H1 (cell line): Measurements from ENCODE around the gene HTR3C. TPM values are rescaled to one million over a fixed set of nuclear protein-coding genes. Genes with fewer than 3 reads are reported as not detected.

ENCODE experiments used
- CTCF ChIA-PET: fragments of 300-600 bp; sonication (Branson Sonifier 250); formaldehyde crosslinking; loops from one replicate; lab custom pipeline; 2021; ENCODE audit not compliant: partially characterized antibody; lab: Charles Lee
- POLR2A ChIA-PET: fragments of 300-600 bp; sonication (Branson Sonifier 250); formaldehyde crosslinking; loops from one replicate; lab custom pipeline; 2021; ENCODE audit warnings: inconsistent platforms; ENCODE audit not compliant: partially characterized antibody; lab: Charles Lee
- DNase-seq, 2 experiments: peaks; one replicate each; pipeline versions ENCODE4 v3.0.0 to v3.0.0-alpha.2; 2010 to 2022; ENCODE audit warnings: low spot score in 2 of 2, low read depth in 1 of 2, mixed read lengths in 1 of 2
- FAIRE-seq: peaks from 2 replicates; lab custom pipeline; 2011; peaks lifted over from hg19 to GRCh38; lab: Jason Lieb, UNC
- H2AFZ ChIP-seq: 2 replicates; pipeline ENCODE4 v1.8.1; 2012; ENCODE audit warnings: low read length, inconsistent platforms
- H2AK5ac ChIP-seq: 2 replicates; pipeline ENCODE4 v1.6.1; 2013; ENCODE audit warnings: low read depth, low read length
- H2BK120ac ChIP-seq: replicated peaks from 2 replicates; pipeline ENCODE3; 2013; ENCODE audit warnings: low read depth, low read length, inconsistent platforms
- H2BK12ac ChIP-seq: 2 replicates; pipeline ENCODE4 v1.6.1; 2013; ENCODE audit warnings: low read depth, low read length
- H2BK15ac ChIP-seq: 2 replicates; pipeline ENCODE4 v1.6.1; 2013; ENCODE audit warnings: low read length
- H2BK20ac ChIP-seq: 2 replicates; pipeline ENCODE4 v1.6.1; 2013; ENCODE audit warnings: low read length
- H2BK5ac ChIP-seq: 2 replicates; pipeline ENCODE4 v1.6.1; 2013; ENCODE audit warnings: low read depth, low read length
- H3K14ac ChIP-seq: 2 replicates; pipeline ENCODE4 v1.6.1; 2013; ENCODE audit warnings: inconsistent platforms; ENCODE audit not compliant: insufficient read length
- H3K18ac ChIP-seq: 2 replicates; pipeline ENCODE4 v1.6.1; 2013; ENCODE audit warnings: low read length; ENCODE audit errors: extremely low read depth
- H3K23ac ChIP-seq: 2 replicates; pipeline ENCODE4 v1.6.1; 2013; ENCODE audit warnings: inconsistent platforms; ENCODE audit not compliant: insufficient read length
- H3K23me2 ChIP-seq: 2 replicates; pipeline ENCODE4 v1.6.1; 2013; ENCODE audit warnings: low read depth, low read length
- H3K27ac ChIP-seq: 2 replicates; pipeline ENCODE4 v1.6.1; 2011; ENCODE audit warnings: low read depth, low read length, inconsistent platforms
- H3K27me3 ChIP-seq, 4 experiments: replicated peaks in 1 of 4; 1 replicate in 1 of 4; 2 replicates in 3 of 4; pipeline versions ENCODE4 v1.6.1 to v1.8.1; 2011 to 2013; ENCODE audit warnings: low read length in 3 of 4, mild to moderate bottlenecking in 3 of 4, inconsistent platforms in 2 of 4, mixed read lengths in 2 of 4, moderate library complexity in 1 of 4; ENCODE audit not compliant: control insufficient read depth in 3 of 4, insufficient read depth in 3 of 4; ENCODE audit errors: extremely low read depth in 1 of 4
- H3K36me3 ChIP-seq, 4 experiments: 2 replicates each; pipeline versions ENCODE4 v1.6.1 to v1.8.1; 2011 to 2013; ENCODE audit warnings: mild to moderate bottlenecking in 4 of 4, low read length in 3 of 4, moderate library complexity in 2 of 4, control low read depth in 1 of 4, inconsistent platforms in 1 of 4; ENCODE audit not compliant: insufficient read depth in 4 of 4, control insufficient read depth in 2 of 4
- H3K4ac ChIP-seq: replicated peaks from 2 replicates; pipeline ENCODE3; 2013; ENCODE audit warnings: low read length, low read depth, mixed read lengths, inconsistent platforms; ENCODE audit not compliant: insufficient read length
- H3K4me1 ChIP-seq, 4 experiments: replicated peaks in 1 of 4; 1 replicate in 1 of 4; 2 replicates in 3 of 4; pipeline versions ENCODE4 v1.6.1 to v1.8.1; 2011 to 2013; ENCODE audit warnings: low read length in 3 of 4, inconsistent platforms in 2 of 4, mixed read lengths in 1 of 4; ENCODE audit not compliant: insufficient read depth in 4 of 4, control insufficient read depth in 3 of 4
- H3K4me2 ChIP-seq, 2 experiments: 2 replicates each; pipeline versions ENCODE4 v1.6.1 to v1.8.1; 2011 to 2013; ENCODE audit warnings: low read depth in 2 of 2, low read length in 2 of 2, control low read depth in 1 of 2, inconsistent platforms in 1 of 2, mild to moderate bottlenecking in 1 of 2; ENCODE audit not compliant: insufficient read depth in 1 of 2
- H3K4me3 ChIP-seq, 4 experiments: fragments of 200-600, 300-600 bp in 1 of 4; sonication (generic), shearing (Covaris generic), sonication (Bioruptor Twin) in 1 of 4; 2 replicates each; pipeline versions ENCODE4 v1.5.1 to v1.8.1; 2011 to 2016; ENCODE audit warnings: low read length in 4 of 4, low read depth in 3 of 4, control low read depth in 2 of 4, inconsistent platforms in 2 of 4, mild to moderate bottlenecking in 2 of 4, mixed read lengths in 1 of 4, moderate library complexity in 1 of 4; ENCODE audit not compliant: insufficient read depth in 2 of 4; ENCODE audit errors: extremely low read depth in 1 of 4
- H3K56ac ChIP-seq: replicated peaks from 2 replicates; pipeline ENCODE3; 2013; ENCODE audit warnings: low read depth, mild to moderate bottlenecking, mixed read lengths, low read length, inconsistent platforms; ENCODE audit not compliant: insufficient read length
- H3K79me1 ChIP-seq: 2 replicates; pipeline ENCODE4 v1.6.1; 2013; ENCODE audit warnings: low read depth, low read length, control low read depth
- H3K79me2 ChIP-seq, 2 experiments: 2 replicates each; pipeline versions ENCODE4 v1.6.1 to v1.8.1; 2012 to 2013; ENCODE audit warnings: low read length in 2 of 2, mild to moderate bottlenecking in 2 of 2, inconsistent platforms in 1 of 2; ENCODE audit not compliant: insufficient read depth in 2 of 2, control insufficient read depth in 1 of 2
- H3K9ac ChIP-seq, 4 experiments: replicated peaks in 1 of 4; 1 replicate in 1 of 4; 2 replicates in 3 of 4; pipeline versions ENCODE4 v1.6.1 to v1.8.1; 2011 to 2013; ENCODE audit warnings: low read depth in 3 of 4, low read length in 3 of 4, control low read depth in 2 of 4, mild to moderate bottlenecking in 2 of 4, moderate library complexity in 2 of 4, inconsistent platforms in 1 of 4; ENCODE audit errors: extremely low read depth in 1 of 4
- H3K9me3 ChIP-seq, 2 experiments: 2 replicates each; pipeline versions ENCODE4 v1.6.1 to v1.8.1; 2012 to 2013; ENCODE audit warnings: mild to moderate bottlenecking in 2 of 2, moderate library complexity in 2 of 2, control low read depth in 1 of 2, inconsistent platforms in 1 of 2, low read depth in 1 of 2, low read length in 1 of 2, mixed read lengths in 1 of 2; ENCODE audit not compliant: insufficient read depth in 2 of 2
- H4K20me1 ChIP-seq, 2 experiments: replicated peaks in 1 of 2; 2 replicates each; pipeline versions ENCODE3 to v1.8.1; 2011 to 2013; ENCODE audit warnings: inconsistent platforms in 2 of 2, low read length in 2 of 2, mild to moderate bottlenecking in 1 of 2; ENCODE audit not compliant: insufficient read depth in 2 of 2, control insufficient read depth in 1 of 2
- H4K5ac ChIP-seq: 2 replicates; pipeline ENCODE4 v1.6.1; 2013; ENCODE audit warnings: low read length, low read depth, mixed read lengths, inconsistent platforms; ENCODE audit not compliant: insufficient read length
- H4K8ac ChIP-seq: 2 replicates; pipeline ENCODE4 v1.8.0; 2013; ENCODE audit warnings: mild to moderate bottlenecking, moderate library complexity, low read length, inconsistent platforms; ENCODE audit not compliant: insufficient read depth; ENCODE audit errors: extremely low read depth
- H4K91ac ChIP-seq: replicated peaks from 2 replicates; pipeline ENCODE3; 2013; ENCODE audit warnings: low read length, mixed read lengths, inconsistent platforms; ENCODE audit not compliant: insufficient read length
- BCL11A ChIP-seq, 2 experiments: IDR thresholded peaks; one replicate each; pipeline ENCODE4 v1.6.1; 2011; ENCODE audit warnings: low read depth in 2 of 2, low read length in 2 of 2, mild to moderate bottlenecking in 2 of 2
- CBX5 ChIP-seq: fragments of 300-800, 300-1000 bp; sonication (generic); IDR thresholded peaks from 2 replicates; pipeline ENCODE4 v1.7.1; 2016; ENCODE audit warnings: antibody characterized with exemption, low read length, low read depth
- EZH2 ChIP-seq: fragments of 200-600 bp; sonication (generic); IDR thresholded peaks from 2 replicates; pipeline ENCODE4 v1.7.1; 2012; ENCODE audit warnings: low read depth, mild to moderate bottlenecking, moderate library complexity, low read length, inconsistent platforms; ENCODE audit not compliant: severe bottlenecking
- FOSL1 ChIP-seq: IDR thresholded peaks from 2 replicates; pipeline ENCODE4 v1.6.1; 2011; ENCODE audit warnings: mild to moderate bottlenecking, low read depth, low read length, moderate library complexity; ENCODE audit not compliant: insufficient read depth
- GABPA ChIP-seq: IDR thresholded peaks from 2 replicates; pipeline ENCODE4 v1.6.1; 2011; ENCODE audit warnings: mild to moderate bottlenecking, low read length, moderate library complexity, borderline replicate concordance; ENCODE audit not compliant: insufficient read depth
- KDM1A ChIP-seq: fragments of 200-600, 300-600 bp; sonication (generic); IDR thresholded peaks from 2 replicates; pipeline ENCODE4 v1.7.1; 2016; ENCODE audit warnings: mild to moderate bottlenecking, low read length, borderline replicate concordance
- POLR2A ChIP-seq, 2 experiments: IDR thresholded peaks; 1 replicate in 1 of 2; 2 replicates in 1 of 2; pipeline ENCODE4 v1.6.1; 2011; ENCODE audit warnings: low read depth in 2 of 2, low read length in 2 of 2, mild to moderate bottlenecking in 2 of 2; ENCODE audit errors: control extremely low read depth in 1 of 2
- RAD21 ChIP-seq, 2 experiments: IDR thresholded peaks in 1 of 2; conservative IDR thresholded peaks in 1 of 2; 2 replicates each; pipeline ENCODE4 v1.6.1; 2011; ENCODE audit warnings: low read depth in 2 of 2, low read length in 2 of 2, improper control_type of control experiment in 1 of 2, inconsistent platforms in 1 of 2, mild to moderate bottlenecking in 1 of 2, moderate library complexity in 1 of 2
- RBBP5 ChIP-seq: IDR thresholded peaks from 2 replicates; pipeline ENCODE4 v1.7.1; 2012; ENCODE audit warnings: low read depth, mild to moderate bottlenecking, inconsistent platforms, low read length, moderate library complexity, borderline replicate concordance
- ZNF274 ChIP-seq: IDR thresholded peaks from 2 replicates; pipeline ENCODE4 v1.7.0; 2012; ENCODE audit warnings: low read length, borderline replicate concordance; ENCODE audit errors: extremely low read depth
- WGBS, 2 experiments: shearing (Covaris generic) in 1 of 2; methylation state at CpG; one replicate each; pipeline versions ENCODE4 v1.1.6 to v1.1.7; 2013 to 2015; ENCODE audit warnings: low lambda C conversion rate in 2 of 2, mixed read lengths in 2 of 2, inconsistent platforms in 1 of 2, low coverage in 1 of 2, missing lambda C conversion rate in 1 of 2; ENCODE audit not compliant: insufficient replicate concordance in 2 of 2, insufficient coverage in 1 of 2, insufficient read length in 1 of 2; ENCODE audit errors: extremely low coverage in 1 of 2, missing lambda C conversion rate in 1 of 2; 5-methylcytosine and 5-hydroxymethylcytosine counted together
- polyA plus RNA-seq, 7 experiments: library from polyadenylated mRNA; depleted of rRNA in 3 of 7; stranded (reverse) in 5 of 7; unstranded in 2 of 7; fragments of >200 nt in 5 of 7; fragments of 200-250 nt in 2 of 7; gene quantifications; 1 replicate in 5 of 7; 2 replicates in 1 of 7; 4 replicates in 1 of 7; pipeline versions ENCODE4 v1.2.1 to v1.2.3, GENCODE V29; 2011 to 2013; ENCODE audit warnings: missing spikeins in 2 of 7, mixed read lengths in 2 of 7
- total RNA-seq: library from RNA; stranded (reverse); fragmentation: NEBNext Ultra II Directional; extraction: Animal tissue kit (Norgen Biotek cat#: 25700); gene quantifications from 2 replicates; pipeline ENCODE4 v1.2.1, GENCODE V29; 2021

Gene HTR3C
- total and polyA plus RNA-seq, 2 of the 8 experiments (the other 6 are each of a cell fraction or from before 2014, with no cell fraction given): 0.03 TPM; not detected in 1

DNA sequence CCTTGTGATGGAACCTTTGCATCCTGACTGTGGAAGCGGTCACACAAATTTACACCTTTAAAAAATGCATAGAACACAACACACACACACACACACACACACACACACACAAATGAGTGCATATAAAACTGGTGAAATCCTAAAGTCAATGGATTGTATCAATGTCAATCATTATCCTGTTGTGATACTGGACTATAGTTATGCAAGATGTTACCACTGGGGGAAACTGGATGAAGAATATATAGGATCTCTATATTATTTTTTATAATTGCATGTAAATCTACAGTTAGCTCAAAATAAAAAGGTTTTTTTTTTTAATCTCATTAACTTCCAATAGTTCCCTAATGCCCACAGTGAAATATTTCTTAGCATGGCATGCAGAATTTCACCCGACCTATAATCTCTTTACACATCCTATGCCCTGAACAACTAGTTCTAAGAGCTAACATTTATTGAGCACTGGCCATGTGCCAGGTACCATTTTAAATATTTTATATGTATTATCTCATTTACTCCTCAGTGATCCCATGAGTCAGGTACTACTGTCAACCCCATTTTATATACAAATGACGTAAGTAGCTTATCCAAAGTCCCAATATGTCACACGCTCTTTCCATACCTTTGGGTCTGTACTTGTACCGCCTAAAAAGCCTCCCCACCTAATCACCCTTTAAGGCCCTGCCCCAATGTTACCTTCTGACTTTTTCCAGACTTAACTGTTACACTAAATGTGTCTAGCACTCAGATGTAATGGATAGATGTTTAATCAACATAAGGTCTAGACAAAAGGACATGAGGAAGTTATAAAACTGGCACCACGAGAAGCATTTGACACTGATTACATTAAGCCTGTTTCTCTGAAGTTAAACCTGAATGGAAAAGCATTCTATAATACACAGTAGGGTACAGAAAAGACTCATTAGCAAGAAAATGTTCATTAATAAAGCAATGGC, 40.6 kb upstream of the HTR3C start:
- peaks cover 3% of the 10 kb centered on the region; the same call in 1 of the 2 replicates for H3K23me2 ChIP-seq
- H3K14ac ChIP-seq: no peak overlapping the region
- peaks cover 0 to 22% of the 10 kb centered on the region in 2 experiments; a peak in 2 of 4 replicates for H3K79me2 ChIP-seq
- no peaks in the 10 kb centered on the region; the same call in 1 of the 2 replicates for H3K79me1 ChIP-seq
- no peak overlapping the region for H2BK120ac ChIP-seq
- FAIRE-seq (no peak), DNase-seq (no peak)
- POLR2A ChIA-PET: no interaction called here
- no peak overlapping the region for H3K23ac ChIP-seq
- H3K4ac ChIP-seq: no peak overlapping the region
- no peak overlapping the region for H3K9ac ChIP-seq
- no peak overlapping the region for H3K4me3 ChIP-seq
- CTCF ChIA-PET: interaction anchor here (3.1 kb wide), 1 partner anchor 116 kb away, joined by 14 read pairs; no protein-coding TSS in a partner anchor
- no peak overlapping the region for H3K18ac ChIP-seq
- H3K36me3 ChIP-seq: peaks cover 0 to 23% (median 7%) of the 10 kb centered on the region in 4 experiments; a peak in 5 of 8 replicates
- no peak overlapping the region for H3K4me2 ChIP-seq
- H4K20me1 ChIP-seq: peaks cover 2 to 3% of the 10 kb centered on the region in 2 experiments
- no peak overlapping the region for H4K91ac ChIP-seq
- H3K4me1 ChIP-seq: peaks cover 2 to 9% (median 7%) of the 10 kb centered on the region in 4 experiments; a peak in 3 of 7 replicates
- H2BK12ac ChIP-seq: no peak overlapping the region
- H2BK20ac ChIP-seq: no peak overlapping the region
- WGBS, 2 experiments: 78% methylated on average over 6 of the region's 6 CpGs; no CpG with 5 or more reads in 1 of the 2 experiments
- no peak overlapping the region for H3K27ac ChIP-seq
- peak overlapping the region; percentile 25 for H3K56ac ChIP-seq
- no peak overlapping the region for H2AK5ac ChIP-seq
- no peak overlapping the region for H2AFZ ChIP-seq
- no peak overlapping the region for H2BK15ac ChIP-seq
- no peak overlapping the region for H4K8ac ChIP-seq
- H3K9me3 ChIP-seq: no peaks in the 10 kb centered on the region
- no peak overlapping the region for H2BK5ac ChIP-seq
- H3K27me3 ChIP-seq: no peaks in the 10 kb centered on the region
- no peak overlapping the region for H4K5ac ChIP-seq
- TF ChIP-seq ZNF274 (no peak), BCL11A (IDR thresholded peaks at IDR 0.05; ENCODE audit: low read depth in 2 of 2, low read length in 2 of 2) (no peak), RBBP5 (no peak), RAD21 (IDR thresholded peaks at IDR 0.05 in 1 of 2, conservative IDR thresholded peaks at IDR 0.05 in 1 of 2; ENCODE audit: low read depth in 2 of 2, low read length in 2 of 2) (no peak), POLR2A (IDR thresholded peaks at IDR 0.05; ENCODE audit: control extremely low read depth in 1 of 2, low read depth in 2 of 2, low read length in 2 of 2) (no peak), GABPA (no peak), KDM1A (no peak), FOSL1 (no peak), CBX5 (no peak), EZH2 (no peak)
